ENCODE measurements around the gene PTH1R. TPM values are rescaled to one million over a fixed set of nuclear protein-coding genes. Genes with fewer than 3 reads are reported as not detected.

Gene PTH1R
- polyA plus RNA-seq, 3 donors, result not detected

DNA sequence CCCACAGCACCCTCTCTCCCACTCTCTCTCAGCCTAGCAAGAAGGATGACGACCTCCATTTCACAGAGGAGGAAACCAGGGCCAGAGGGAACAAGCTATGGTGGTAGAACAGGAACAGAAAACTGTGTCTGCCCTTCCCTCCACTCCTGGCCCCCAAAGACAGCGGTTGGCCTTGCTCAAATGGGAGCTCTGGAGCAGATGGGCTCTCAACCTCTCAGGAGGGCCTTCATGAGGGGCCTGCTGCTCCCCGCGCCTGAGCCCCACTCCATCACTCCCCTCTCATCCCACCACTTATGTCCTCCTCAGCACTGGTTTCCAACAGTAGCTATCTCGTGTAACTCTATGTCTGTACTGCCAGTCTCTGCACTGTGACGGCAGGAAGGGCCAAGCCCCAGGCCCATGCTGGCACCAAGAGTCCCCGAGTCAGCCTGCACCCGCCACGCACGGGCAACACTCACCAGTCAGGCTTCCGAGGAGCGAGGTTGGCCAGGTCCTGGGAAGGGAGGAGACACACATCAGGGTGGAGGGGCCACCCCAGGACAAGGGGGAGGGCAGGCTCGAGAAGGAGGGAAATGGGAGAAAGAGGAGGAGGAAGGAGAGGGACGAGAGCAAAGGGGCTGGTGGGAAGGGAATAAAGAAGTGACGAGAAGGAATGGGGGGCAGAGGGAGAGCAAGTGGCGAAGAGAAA is 45.5 kb downstream of the PTH1R start:
- Histone ChIP-seq H3K9me3 (replicated peaks in 1 of 2; ENCODE audit: control insufficient read depth in 1 of 2, insufficient read depth in 1 of 2, low read length in 2 of 2) (no peaks in the 10 kb centered on the region), H4K20me1 (ENCODE audit: insufficient read depth, low read length) (peaks cover 54% of the 10 kb centered on the region), H3K4me1 (ENCODE audit: control insufficient read depth in 1 of 2, insufficient read depth in 2 of 2, low read length in 2 of 2) (peaks cover 31 to 42% of the 10 kb centered on the region in 2 donors), H3K27me3 (ENCODE audit: control insufficient read depth in 2 of 2, insufficient read depth in 2 of 2, low read length in 2 of 2) (no peaks in the 10 kb centered on the region), H3K4me2 (replicated peaks; ENCODE audit: extremely low read depth, low read length, poor library complexity, severe bottlenecking) (no peak overlapping the region), H3K4me3 (replicated peaks in 1 of 3; ENCODE audit: low read depth in 2 of 3, low read length in 3 of 3) (no peak overlapping the region), H3K36me3 (replicated peaks in 1 of 2; ENCODE audit: control insufficient read depth in 1 of 2, insufficient read depth in 2 of 2, low read length in 2 of 2) (peaks cover 76 to 81% of the 10 kb centered on the region in 2 donors), H3K27ac (ENCODE audit: low read depth in 1 of 2, low read length in 2 of 2) (peak overlapping the region in 1 of 2 donors; percentile 63), H3K79me2 (ENCODE audit: insufficient read depth, low read length) (peaks cover 52% of the 10 kb centered on the region), H2AFZ (ENCODE audit: insufficient read depth, low read depth, low read length, poor library complexity, severe bottlenecking) (no peak overlapping the region), H3K9ac (ENCODE audit: insufficient read depth, low read length, poor library complexity, severe bottlenecking) (no peak overlapping the region)
- Mint-ChIP-seq H3K4me1 (peaks cover 34% of the 10 kb centered on the region), H3K4me3 (no peak overlapping the region), H3K9me3 (peaks cover 0 to 2% (median 0%) of the 10 kb centered on the region in 7 donors), H3K27ac (peak overlapping the region in 6 of 7 donors; percentile 40 to 88 (median 69)), H3K27me3 (ENCODE audit: low read depth in 3 of 3) (no peaks in the 10 kb centered on the region), H3K36me3 (peaks cover 71 to 79% of the 10 kb centered on the region in 2 donors)
- DNase-seq, result no peak
- 94% methylated on average over 10 of the region's 16 CpGs for WGBS (ENCODE audit: insufficient coverage)
- intact Hi-C loops (cut with micrococcal nuclease), result loop anchor here (5.0 kb wide), 1 partner anchor 74 kb away; no protein-coding TSS in a partner anchor
- TF ChIP-seq, protein P1, sequence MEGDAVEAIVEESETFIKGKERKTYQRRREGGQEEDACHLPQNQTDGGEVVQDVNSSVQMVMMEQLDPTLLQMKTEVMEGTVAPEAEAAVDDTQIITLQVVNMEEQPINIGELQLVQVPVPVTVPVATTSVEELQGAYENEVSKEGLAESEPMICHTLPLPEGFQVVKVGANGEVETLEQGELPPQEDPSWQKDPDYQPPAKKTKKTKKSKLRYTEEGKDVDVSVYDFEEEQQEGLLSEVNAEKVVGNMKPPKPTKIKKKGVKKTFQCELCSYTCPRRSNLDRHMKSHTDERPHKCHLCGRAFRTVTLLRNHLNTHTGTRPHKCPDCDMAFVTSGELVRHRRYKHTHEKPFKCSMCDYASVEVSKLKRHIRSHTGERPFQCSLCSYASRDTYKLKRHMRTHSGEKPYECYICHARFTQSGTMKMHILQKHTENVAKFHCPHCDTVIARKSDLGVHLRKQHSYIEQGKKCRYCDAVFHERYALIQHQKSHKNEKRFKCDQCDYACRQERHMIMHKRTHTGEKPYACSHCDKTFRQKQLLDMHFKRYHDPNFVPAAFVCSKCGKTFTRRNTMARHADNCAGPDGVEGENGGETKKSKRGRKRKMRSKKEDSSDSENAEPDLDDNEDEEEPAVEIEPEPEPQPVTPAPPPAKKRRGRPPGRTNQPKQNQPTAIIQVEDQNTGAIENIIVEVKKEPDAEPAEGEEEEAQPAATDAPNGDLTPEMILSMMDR (IDR thresholded peaks at IDR 0.05), result no peak

DNA sequence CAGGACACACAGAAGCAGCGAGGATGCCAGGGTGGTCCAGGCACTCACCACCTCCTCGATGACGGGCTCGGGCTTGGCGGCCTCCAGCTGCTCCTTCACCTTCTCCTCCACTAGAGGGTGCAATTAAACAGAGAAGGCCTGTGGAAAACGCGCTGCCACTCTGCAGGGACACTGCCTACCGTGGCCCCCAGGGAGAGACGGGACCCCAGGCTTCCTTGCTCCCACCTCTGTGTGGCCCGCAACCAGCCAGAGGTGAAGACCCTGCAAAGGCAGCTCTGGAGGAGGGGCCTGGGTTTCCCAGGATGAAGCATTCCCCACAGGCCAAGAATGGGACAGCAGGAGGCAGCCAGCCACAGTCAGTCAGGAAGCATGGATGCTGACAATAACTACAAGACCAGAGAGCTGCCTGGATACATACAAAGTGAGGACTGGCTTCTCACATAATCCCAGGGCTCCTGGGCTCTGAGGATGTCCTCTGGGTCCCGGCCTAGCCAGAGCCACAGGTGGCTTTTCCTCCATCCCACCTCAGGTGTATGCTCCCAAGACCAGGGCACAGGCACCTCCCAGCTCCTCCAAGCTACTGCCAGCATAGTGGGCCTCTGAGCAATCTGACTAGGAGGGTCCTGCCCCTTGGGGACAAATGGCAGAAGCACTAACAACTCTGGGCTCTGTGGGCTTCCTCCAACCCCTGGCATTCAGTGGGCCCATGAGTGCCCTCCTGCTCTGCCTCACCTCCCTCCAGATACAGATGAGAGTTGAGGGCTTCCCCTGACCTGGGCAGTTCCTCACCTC is 46.2 kb downstream of the PTH1R start:
- H3K27ac ChIP-seq (ENCODE audit: low read depth in 1 of 2, low read length in 2 of 2), result peak overlapping the region in 1 of 2 donors; percentile 63
- H3K36me3 Mint-ChIP-seq, result peaks cover 69 to 75% of the 10 kb centered on the region in 2 donors
- no peaks in the 10 kb centered on the region for H3K27me3 ChIP-seq (ENCODE audit: control insufficient read depth in 2 of 2, insufficient read depth in 2 of 2, low read length in 2 of 2)
- no peak overlapping the region for H3K4me2 ChIP-seq (replicated peaks; ENCODE audit: extremely low read depth, low read length, poor library complexity, severe bottlenecking)
- DNase-seq, result peak in 2 of 3 donors; percentile 45 to 48
- H3K4me3 Mint-ChIP-seq, result no peak overlapping the region
- H3K79me2 ChIP-seq (ENCODE audit: insufficient read depth, low read length), result peaks cover 54% of the 10 kb centered on the region
- H3K27ac Mint-ChIP-seq, result peak overlapping the region in 5 of 7 donors; percentile 38 to 88 (median 81)
- 59% methylated on average over 5 of the region's 11 CpGs for WGBS (ENCODE audit: insufficient coverage)
- peaks cover 42% of the 10 kb centered on the region for H3K4me1 Mint-ChIP-seq
- TF ChIP-seq, protein P1 (IDR thresholded peaks at IDR 0.05), result peak; percentile 83
- peaks cover 38 to 50% of the 10 kb centered on the region in 2 donors for H3K4me1 ChIP-seq (ENCODE audit: control insufficient read depth in 1 of 2, insufficient read depth in 2 of 2, low read length in 2 of 2)
- H3K27me3 Mint-ChIP-seq (ENCODE audit: low read depth in 3 of 3), result no peaks in the 10 kb centered on the region
- intact Hi-C loops (cut with micrococcal nuclease), result loop anchor here (5.0 kb wide), 1 partner anchor 74 kb away; no protein-coding TSS in a partner anchor
- H3K9me3 ChIP-seq (replicated peaks in 1 of 2; ENCODE audit: control insufficient read depth in 1 of 2, insufficient read depth in 1 of 2, low read length in 2 of 2), result no peaks in the 10 kb centered on the region
- H3K9ac ChIP-seq (ENCODE audit: insufficient read depth, low read length, poor library complexity, severe bottlenecking), result no peak overlapping the region
- peaks cover 70 to 74% of the 10 kb centered on the region in 2 donors for H3K36me3 ChIP-seq (replicated peaks in 1 of 2; ENCODE audit: control insufficient read depth in 1 of 2, insufficient read depth in 2 of 2, low read length in 2 of 2)
- no peak overlapping the region for H3K4me3 ChIP-seq (replicated peaks in 1 of 3; ENCODE audit: low read depth in 2 of 3, low read length in 3 of 3)
- H3K9me3 Mint-ChIP-seq, result peaks cover 0 to 6% (median 3%) of the 10 kb centered on the region in 7 donors
- H2AFZ ChIP-seq (ENCODE audit: insufficient read depth, low read depth, low read length, poor library complexity, severe bottlenecking), result no peak overlapping the region
- peaks cover 54% of the 10 kb centered on the region for H4K20me1 ChIP-seq (ENCODE audit: insufficient read depth, low read length)
